Lower leg skin (tissue), 4 donors: ENCODE data around the gene NABP2. TPM values are rescaled to one million over a fixed set of nuclear protein-coding genes. Genes with fewer than 3 reads are reported as not detected.

Experiments
- DNase-seq, 2 donors: peaks; one replicate each; pipeline ENCODE4 v3.0.0-alpha.2; 2019; ENCODE audit warnings: low spot score in 2 of 2
- H3K4me3 ChIP-seq: fragments of 200-600 bp; sonication (generic); 2 replicates; pipeline ENCODE4 v1.5.1; 2017; ENCODE audit warnings: mild to moderate bottlenecking, low read depth; ENCODE audit not compliant: poor library complexity, severe bottlenecking
- POLR2A ChIP-seq, 2 donors: fragments of 450-650 bp; IDR thresholded peaks; one replicate each; pipeline ENCODE4 v1.6.1; 2016 to 2017; ENCODE audit warnings: antibody characterized with exemption in 2 of 2, mild to moderate bottlenecking in 1 of 2, moderate library complexity in 1 of 2
- WGBS, 2 donors: methylation state at CpG; one replicate each; pipeline ENCODE4 v1.1.5; 2018; 5-methylcytosine and 5-hydroxymethylcytosine counted together
- intact Hi-C: fragments of 100-400 bp; cut with DNase I; formaldehyde crosslinking; loops from one replicate; pipeline ENCODE4 v1.15.0; 2023; ENCODE audit warnings: low total_unique reads
- total RNA-seq, 4 donors: library from RNA; depleted of rRNA; stranded (reverse); fragments of >200 nt; gene quantifications; one replicate each; pipeline ENCODE4 v1.1.0, GENCODE V29; 2016
- TF ChIP-seq, protein P1 (sequence below), 3 donors: fragments of 450-650 bp; IDR thresholded peaks; one replicate each; pipeline ENCODE4 v1.5.1; 2016; ENCODE audit warnings: antibody characterized with exemption in 3 of 3, mild to moderate bottlenecking in 3 of 3, moderate library complexity in 2 of 3

NABP2 gene
- total RNA-seq, 4 donors from 2014 or later: 9.9 to 23.1 (median 17.9) TPM

DNA sequence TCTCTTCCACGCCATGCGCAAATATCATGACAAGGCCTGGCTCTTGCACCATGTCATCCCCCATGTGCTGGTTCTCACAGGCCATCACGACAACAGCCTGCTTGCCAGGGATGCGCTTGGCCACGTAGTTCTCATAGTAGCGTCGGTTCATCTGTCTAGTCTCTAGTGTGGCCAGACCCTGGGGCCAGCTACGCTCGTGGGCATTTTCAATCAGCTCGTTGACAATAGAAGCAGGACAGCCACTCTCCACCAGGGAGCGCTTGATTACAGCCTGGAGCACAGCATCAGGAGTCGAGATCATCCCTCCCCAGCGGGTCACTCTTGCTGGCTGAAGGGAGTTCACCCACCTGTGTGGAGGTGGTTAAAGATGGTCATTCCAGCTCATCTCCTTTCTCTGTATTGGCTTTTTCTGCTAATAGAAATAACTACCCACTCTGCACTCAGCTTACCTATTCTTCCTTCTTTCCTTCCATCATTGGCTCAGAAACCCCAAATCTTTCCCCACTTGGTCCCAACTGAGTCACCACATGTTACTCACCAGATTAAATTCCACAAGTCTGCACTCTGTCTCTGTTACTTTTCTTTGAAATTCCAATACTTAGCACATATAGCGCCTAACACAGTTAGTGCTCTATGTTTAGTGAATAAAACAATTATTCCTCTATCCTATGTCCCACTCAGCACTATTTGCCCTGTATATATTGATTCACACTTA, 17.5 kb upstream of the NABP2 start:
- no peak overlapping the region for H3K4me3 ChIP-seq
- TF ChIP-seq, protein P1, sequence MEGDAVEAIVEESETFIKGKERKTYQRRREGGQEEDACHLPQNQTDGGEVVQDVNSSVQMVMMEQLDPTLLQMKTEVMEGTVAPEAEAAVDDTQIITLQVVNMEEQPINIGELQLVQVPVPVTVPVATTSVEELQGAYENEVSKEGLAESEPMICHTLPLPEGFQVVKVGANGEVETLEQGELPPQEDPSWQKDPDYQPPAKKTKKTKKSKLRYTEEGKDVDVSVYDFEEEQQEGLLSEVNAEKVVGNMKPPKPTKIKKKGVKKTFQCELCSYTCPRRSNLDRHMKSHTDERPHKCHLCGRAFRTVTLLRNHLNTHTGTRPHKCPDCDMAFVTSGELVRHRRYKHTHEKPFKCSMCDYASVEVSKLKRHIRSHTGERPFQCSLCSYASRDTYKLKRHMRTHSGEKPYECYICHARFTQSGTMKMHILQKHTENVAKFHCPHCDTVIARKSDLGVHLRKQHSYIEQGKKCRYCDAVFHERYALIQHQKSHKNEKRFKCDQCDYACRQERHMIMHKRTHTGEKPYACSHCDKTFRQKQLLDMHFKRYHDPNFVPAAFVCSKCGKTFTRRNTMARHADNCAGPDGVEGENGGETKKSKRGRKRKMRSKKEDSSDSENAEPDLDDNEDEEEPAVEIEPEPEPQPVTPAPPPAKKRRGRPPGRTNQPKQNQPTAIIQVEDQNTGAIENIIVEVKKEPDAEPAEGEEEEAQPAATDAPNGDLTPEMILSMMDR (IDR thresholded peaks at IDR 0.05): no peak
- TF ChIP-seq POLR2A (IDR thresholded peaks at IDR 0.05): no peak
- no peak for DNase-seq
- WGBS, 2 donors: 55 to 65% methylated on average over 14 of the region's 14 CpGs
- intact Hi-C loops: no loop called here

DNA sequence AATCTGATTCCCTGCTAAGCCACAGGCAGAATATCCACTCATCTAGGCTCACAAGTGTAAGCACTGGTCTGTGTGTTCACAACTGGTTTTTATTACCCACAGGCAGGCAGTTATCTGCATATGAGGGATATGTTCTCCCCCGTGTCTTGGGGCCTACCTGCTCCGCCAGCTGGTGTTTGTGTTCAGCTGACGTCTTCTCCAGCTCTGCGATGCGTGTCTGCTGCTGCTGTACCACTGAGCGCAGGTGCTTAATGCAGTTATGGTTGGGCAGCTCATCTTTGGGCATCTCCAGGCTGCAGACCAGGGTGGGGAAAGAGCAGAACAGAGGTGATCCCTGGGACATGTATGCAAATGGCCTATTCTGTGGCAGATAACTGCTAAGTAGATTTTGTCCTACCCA, 16.1 kb upstream of the NABP2 start:
- WGBS, 2 donors: 87 to 88% methylated on average over 6 of the region's 6 CpGs
- no peak for TF ChIP-seq POLR2A (IDR thresholded peaks at IDR 0.05)
- TF ChIP-seq, protein P1 (IDR thresholded peaks at IDR 0.05): no peak
- intact Hi-C loops: no loop called here
- no peak overlapping the region for H3K4me3 ChIP-seq
- no peak for DNase-seq

DNA sequence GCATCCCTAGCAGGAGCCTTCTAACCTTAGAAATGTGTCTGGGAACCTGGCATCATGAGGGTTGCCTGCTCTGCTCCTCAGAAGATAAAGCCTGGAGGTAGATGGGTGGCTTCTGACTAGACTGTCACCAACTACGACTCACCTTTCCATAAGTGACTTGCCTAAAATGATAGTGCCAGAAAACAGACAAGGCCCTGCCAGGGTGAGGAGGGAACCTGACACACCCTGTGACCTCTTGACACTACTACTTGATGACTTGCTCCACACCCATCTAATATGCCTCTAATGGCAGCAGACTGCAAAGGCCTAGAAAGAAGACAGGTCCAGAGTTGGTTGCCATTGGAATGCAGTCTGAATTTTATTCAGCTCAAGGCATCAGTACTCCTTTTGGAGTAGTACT, 11.8 kb upstream of the NABP2 start:
- TF ChIP-seq, protein P1 (IDR thresholded peaks at IDR 0.05): no peak
- no peak for TF ChIP-seq POLR2A (IDR thresholded peaks at IDR 0.05)
- 52 to 54% methylated on average over 1 of the region's 1 CpG for WGBS, 2 donors
- H3K4me3 ChIP-seq: no peak overlapping the region
- intact Hi-C loops: no loop called here
- DNase-seq: no peak

GRCh38 chr12:56213878-56214277, 10.3 kb upstream of the NABP2 start:
- DNase-seq: no peak
- no peak overlapping the region for H3K4me3 ChIP-seq
- WGBS, 2 donors: 91 to 92% methylated on average over 5 of the region's 5 CpGs
- TF ChIP-seq, protein P1 (IDR thresholded peaks at IDR 0.05): no peak
- no peak for TF ChIP-seq POLR2A (IDR thresholded peaks at IDR 0.05)
- intact Hi-C loops: no loop called here

GRCh38 chr12:56216461-56216860, 7.7 kb upstream of the NABP2 start:
- TF ChIP-seq, protein P1 (IDR thresholded peaks at IDR 0.05): no peak
- TF ChIP-seq POLR2A (IDR thresholded peaks at IDR 0.05): no peak
- no peak for DNase-seq
- intact Hi-C loops: no loop called here
- no peak overlapping the region for H3K4me3 ChIP-seq
- 78 to 81% methylated on average over 3 of the region's 3 CpGs for WGBS, 2 donors

- no peak overlapping the region for H3K4me3 ChIP-seq
- DNase-seq: no peak
- intact Hi-C loops: loop anchor here (2.0 kb wide), 1 partner anchor 51 kb away; no protein-coding TSS in a partner anchor
- 94 to 96% methylated on average over 9 of the region's 9 CpGs for WGBS, 2 donors
- TF ChIP-seq, protein P1 (IDR thresholded peaks at IDR 0.05): no peak
- TF ChIP-seq POLR2A (IDR thresholded peaks at IDR 0.05): no peak
Measured at GRCh38 chr12:56219840-56220239, 4.3 kb upstream of the NABP2 start.
